HEK293 (cell line): ENCODE measurements around the gene NELL2.

Experiments
- HOXA7 ChIP-seq: sonication (generic); formaldehyde crosslinking; IDR thresholded peaks from 2 replicates; pipeline ENCODE4 v1.8.1; 2022; ENCODE audit warnings: missing genetic modification reagents, borderline replicate concordance
- HOXD13 ChIP-seq: sonication (generic); formaldehyde crosslinking; IDR thresholded peaks from 2 replicates; pipeline ENCODE4 v1.8.0; 2022; ENCODE audit warnings: missing genetic modification reagents, borderline replicate concordance
- IKZF3 ChIP-seq: fragments of 450-650 bp; IDR thresholded peaks from 2 replicates; pipeline ENCODE4 v1.5.0; 2018; ENCODE audit warnings: missing biosample characterization, mild to moderate bottlenecking, missing genetic modification characterization, moderate library complexity
- KLF7 ChIP-seq: fragments of 450-650 bp; formaldehyde crosslinking; IDR thresholded peaks from 2 replicates; pipeline ENCODE4 v1.5.1; 2016; ENCODE audit warnings: missing biosample characterization, missing genetic modification characterization, borderline replicate concordance
- MYNN ChIP-seq: fragments of 450-650 bp; formaldehyde crosslinking; IDR thresholded peaks from 2 replicates; pipeline ENCODE4 v1.5.1; 2016; ENCODE audit warnings: missing biosample characterization, missing genetic modification characterization, borderline replicate concordance
- SP2 ChIP-seq: fragments of 450-650 bp; formaldehyde crosslinking; IDR thresholded peaks from 2 replicates; pipeline ENCODE4 v1.5.1; 2016; ENCODE audit warnings: missing biosample characterization, missing genetic modification characterization
- TCF7L2 ChIP-seq: IDR thresholded peaks from 2 replicates; pipeline ENCODE4 v1.6.1; 2011; ENCODE audit warnings: low read depth, mild to moderate bottlenecking, inconsistent platforms, low read length, moderate library complexity, borderline replicate concordance
- ZBTB1 ChIP-seq: fragments of 450-650 bp; formaldehyde crosslinking; IDR thresholded peaks from 2 replicates; pipeline ENCODE4 v1.5.1; 2016; ENCODE audit warnings: missing biosample characterization, missing genetic modification characterization
- ZEB2 ChIP-seq: fragments of 450-650 bp; formaldehyde crosslinking; IDR thresholded peaks from 2 replicates; pipeline ENCODE4 v1.5.1; 2016; ENCODE audit warnings: missing biosample characterization, missing genetic modification characterization
- ZNF121 ChIP-seq: fragments of 450-650 bp; formaldehyde crosslinking; IDR thresholded peaks from 2 replicates; pipeline ENCODE4 v1.5.1; 2016; ENCODE audit warnings: missing biosample characterization, missing genetic modification characterization
- ZNF133 ChIP-seq: fragments of 450-650 bp; formaldehyde crosslinking; IDR thresholded peaks from 2 replicates; pipeline ENCODE4 v1.5.1; 2016; ENCODE audit warnings: missing biosample characterization, missing genetic modification characterization
- ZNF2 ChIP-seq: fragments of 450-650 bp; formaldehyde crosslinking; IDR thresholded peaks from 2 replicates; pipeline ENCODE4 v1.5.1; 2016; ENCODE audit warnings: missing biosample characterization, missing genetic modification characterization
- ZNF202 ChIP-seq: fragments of 450-650 bp; formaldehyde crosslinking; IDR thresholded peaks from 2 replicates; pipeline ENCODE4 v1.5.1; 2016; ENCODE audit warnings: missing biosample characterization, missing genetic modification characterization, borderline replicate concordance
- ZNF221 ChIP-seq: fragments of 450-650 bp; formaldehyde crosslinking; IDR thresholded peaks from 2 replicates; pipeline ENCODE4 v1.5.1; 2017; ENCODE audit warnings: missing biosample characterization, missing genetic modification characterization, borderline replicate concordance
- ZNF223 ChIP-seq: fragments of 450-650 bp; formaldehyde crosslinking; IDR thresholded peaks from 2 replicates; pipeline ENCODE4 v1.5.1; 2016; ENCODE audit warnings: missing biosample characterization, missing genetic modification characterization
- ZNF239 ChIP-seq: fragments of 450-650 bp; formaldehyde crosslinking; IDR thresholded peaks from 2 replicates; pipeline ENCODE4 v1.5.1; 2016; ENCODE audit warnings: missing biosample characterization, missing genetic modification characterization
- ZNF350 ChIP-seq: fragments of 450-650 bp; formaldehyde crosslinking; IDR thresholded peaks from 2 replicates; pipeline ENCODE4 v1.5.0; 2017; ENCODE audit warnings: missing biosample characterization, mild to moderate bottlenecking, missing genetic modification characterization
- ZNF37A ChIP-seq: fragments of 450-650 bp; IDR thresholded peaks from 2 replicates; pipeline ENCODE4 v1.5.1; 2018; ENCODE audit warnings: missing biosample characterization, missing genetic modification characterization
- ZNF530 ChIP-seq: fragments of 450-650 bp; formaldehyde crosslinking; IDR thresholded peaks from 2 replicates; pipeline ENCODE4 v1.5.1; 2016; ENCODE audit warnings: low read depth, missing biosample characterization, missing genetic modification characterization
- ZNF548 ChIP-seq: fragments of 450-650 bp; formaldehyde crosslinking; IDR thresholded peaks from 2 replicates; pipeline ENCODE4 v1.5.1; 2016; ENCODE audit warnings: missing biosample characterization, missing genetic modification characterization
- ZNF626 ChIP-seq: fragments of 450-650 bp; sonication (Bioruptor Pico); formaldehyde crosslinking; IDR thresholded peaks from 2 replicates; pipeline ENCODE4 v1.5.1; 2018; ENCODE audit warnings: missing biosample characterization, missing genetic modification characterization, inconsistent platforms
- ZNF76 ChIP-seq: fragments of 450-650 bp; formaldehyde crosslinking; IDR thresholded peaks from 2 replicates; pipeline ENCODE4; 2016; ENCODE audit warnings: low read depth, missing biosample characterization, missing genetic modification characterization, borderline replicate concordance
- ZNF792 ChIP-seq: fragments of 450-650 bp; formaldehyde crosslinking; IDR thresholded peaks from 2 replicates; pipeline ENCODE4 v1.5.1; 2016; ENCODE audit warnings: missing biosample characterization, missing genetic modification characterization
- ZNF837 ChIP-seq: fragments of 450-650 bp; formaldehyde crosslinking; IDR thresholded peaks from 2 replicates; pipeline ENCODE4 v1.5.1; 2016; ENCODE audit warnings: missing biosample characterization, missing genetic modification characterization
- TF ChIP-seq, protein P1 (sequence below): fragments of 450-650 bp; formaldehyde crosslinking; IDR thresholded peaks from 2 replicates; pipeline ENCODE4 v1.5.0; 2017; ENCODE audit warnings: missing biosample characterization, missing genetic modification characterization, borderline replicate concordance
- TF ChIP-seq, protein P2 (sequence below): fragments of 450-650 bp; IDR thresholded peaks from 2 replicates; pipeline ENCODE4 v1.5.1; 2018; ENCODE audit warnings: missing biosample characterization, missing genetic modification characterization
- TF ChIP-seq, protein P3 (sequence below): fragments of 450-650 bp; formaldehyde crosslinking; conservative IDR thresholded peaks from 2 replicates; pipeline ENCODE4 v1.5.1; 2016; ENCODE audit warnings: low read depth, missing biosample characterization, missing genetic modification characterization
- TF ChIP-seq, protein P4 (sequence below): fragments of 450-650 bp; formaldehyde crosslinking; IDR thresholded peaks from 2 replicates; pipeline ENCODE4 v1.5.1; 2016; ENCODE audit warnings: missing biosample characterization, missing genetic modification characterization, borderline replicate concordance

The NELL2 gene

DNA sequence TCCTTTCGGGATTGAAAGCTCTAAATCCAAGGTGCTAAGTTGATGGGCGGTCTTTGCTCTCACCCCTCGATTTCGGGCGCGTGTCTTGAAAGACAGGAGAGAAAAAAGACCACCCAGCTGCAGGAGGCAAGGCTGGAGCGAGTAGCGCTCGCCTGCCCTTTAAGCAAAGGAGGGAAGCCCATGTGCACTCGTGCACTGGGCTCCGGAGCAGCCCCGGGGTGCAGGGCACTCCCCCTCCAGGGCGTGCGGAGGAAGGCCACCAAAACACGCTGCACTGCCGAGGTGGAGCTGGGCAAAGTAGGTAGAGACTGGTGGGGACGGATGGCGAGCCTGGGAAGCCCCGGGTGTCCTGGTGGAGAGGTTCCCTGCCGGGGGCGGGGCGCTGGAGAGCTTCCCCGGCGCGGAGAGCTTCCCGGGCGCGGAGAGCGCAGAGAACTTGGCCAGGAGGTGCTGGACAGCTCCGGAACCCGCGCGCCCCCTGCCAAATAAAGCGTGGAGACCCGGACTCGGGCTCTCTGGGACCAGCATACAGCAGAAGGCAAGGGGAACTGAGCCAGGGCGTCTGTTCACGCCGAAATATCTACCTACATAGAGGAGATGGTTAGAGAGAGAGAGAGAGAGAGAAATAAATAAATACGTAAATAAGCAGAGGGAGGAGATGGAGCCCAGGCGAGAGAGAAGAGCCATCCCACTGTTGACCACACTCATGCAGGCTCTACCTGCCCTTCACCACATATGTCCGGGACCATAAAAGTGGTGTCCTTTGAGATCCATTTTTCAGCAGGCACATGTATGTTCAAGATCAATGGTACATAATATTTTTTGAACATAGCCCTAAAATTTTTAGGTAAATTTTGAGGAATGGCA is 662 bp upstream of the NELL2 start (continued):
- TF ChIP-seq, protein P1, sequence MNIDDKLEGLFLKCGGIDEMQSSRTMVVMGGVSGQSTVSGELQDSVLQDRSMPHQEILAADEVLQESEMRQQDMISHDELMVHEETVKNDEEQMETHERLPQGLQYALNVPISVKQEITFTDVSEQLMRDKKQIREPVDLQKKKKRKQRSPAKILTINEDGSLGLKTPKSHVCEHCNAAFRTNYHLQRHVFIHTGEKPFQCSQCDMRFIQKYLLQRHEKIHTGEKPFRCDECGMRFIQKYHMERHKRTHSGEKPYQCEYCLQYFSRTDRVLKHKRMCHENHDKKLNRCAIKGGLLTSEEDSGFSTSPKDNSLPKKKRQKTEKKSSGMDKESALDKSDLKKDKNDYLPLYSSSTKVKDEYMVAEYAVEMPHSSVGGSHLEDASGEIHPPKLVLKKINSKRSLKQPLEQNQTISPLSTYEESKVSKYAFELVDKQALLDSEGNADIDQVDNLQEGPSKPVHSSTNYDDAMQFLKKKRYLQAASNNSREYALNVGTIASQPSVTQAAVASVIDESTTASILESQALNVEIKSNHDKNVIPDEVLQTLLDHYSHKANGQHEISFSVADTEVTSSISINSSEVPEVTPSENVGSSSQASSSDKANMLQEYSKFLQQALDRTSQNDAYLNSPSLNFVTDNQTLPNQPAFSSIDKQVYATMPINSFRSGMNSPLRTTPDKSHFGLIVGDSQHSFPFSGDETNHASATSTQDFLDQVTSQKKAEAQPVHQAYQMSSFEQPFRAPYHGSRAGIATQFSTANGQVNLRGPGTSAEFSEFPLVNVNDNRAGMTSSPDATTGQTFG (tag by site-specific recombination), result no peak
- no peak for TF ChIP-seq KLF7 (tag by site-specific recombination)
- no peak for TF ChIP-seq ZNF792 (tag by site-specific recombination)
- peak; percentile 6; the same call in 1 of the 2 replicates for TF ChIP-seq IKZF3 (tag by site-specific recombination)
- peak; percentile 71 for TF ChIP-seq SP2 (tag by site-specific recombination)
- TF ChIP-seq ZNF530 (tag by site-specific recombination), result no peak
- no peak for TF ChIP-seq ZNF133
- TF ChIP-seq ZNF37A, result no peak
- TF ChIP-seq ZNF837 (tag by site-specific recombination), result 0 out of 2 replicates have a peak, but pooled peaks have one; percentile 23
- TF ChIP-seq, protein P2, sequence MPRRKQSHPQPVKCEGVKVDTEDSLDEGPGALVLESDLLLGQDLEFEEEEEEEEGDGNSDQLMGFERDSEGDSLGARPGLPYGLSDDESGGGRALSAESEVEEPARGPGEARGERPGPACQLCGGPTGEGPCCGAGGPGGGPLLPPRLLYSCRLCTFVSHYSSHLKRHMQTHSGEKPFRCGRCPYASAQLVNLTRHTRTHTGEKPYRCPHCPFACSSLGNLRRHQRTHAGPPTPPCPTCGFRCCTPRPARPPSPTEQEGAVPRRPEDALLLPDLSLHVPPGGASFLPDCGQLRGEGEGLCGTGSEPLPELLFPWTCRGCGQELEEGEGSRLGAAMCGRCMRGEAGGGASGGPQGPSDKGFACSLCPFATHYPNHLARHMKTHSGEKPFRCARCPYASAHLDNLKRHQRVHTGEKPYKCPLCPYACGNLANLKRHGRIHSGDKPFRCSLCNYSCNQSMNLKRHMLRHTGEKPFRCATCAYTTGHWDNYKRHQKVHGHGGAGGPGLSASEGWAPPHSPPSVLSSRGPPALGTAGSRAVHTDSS (tag by site-specific recombination), result no peak
- TF ChIP-seq ZNF2, result peak; percentile 83
- TF ChIP-seq HOXD13 (CRISPR knock-in tag), result no peak
- TF ChIP-seq ZNF239 (tag by site-specific recombination), result no peak
- peak; percentile 52; the same call in 1 of the 2 replicates for TF ChIP-seq ZEB2 (tag by site-specific recombination)
- TF ChIP-seq, protein P3, sequence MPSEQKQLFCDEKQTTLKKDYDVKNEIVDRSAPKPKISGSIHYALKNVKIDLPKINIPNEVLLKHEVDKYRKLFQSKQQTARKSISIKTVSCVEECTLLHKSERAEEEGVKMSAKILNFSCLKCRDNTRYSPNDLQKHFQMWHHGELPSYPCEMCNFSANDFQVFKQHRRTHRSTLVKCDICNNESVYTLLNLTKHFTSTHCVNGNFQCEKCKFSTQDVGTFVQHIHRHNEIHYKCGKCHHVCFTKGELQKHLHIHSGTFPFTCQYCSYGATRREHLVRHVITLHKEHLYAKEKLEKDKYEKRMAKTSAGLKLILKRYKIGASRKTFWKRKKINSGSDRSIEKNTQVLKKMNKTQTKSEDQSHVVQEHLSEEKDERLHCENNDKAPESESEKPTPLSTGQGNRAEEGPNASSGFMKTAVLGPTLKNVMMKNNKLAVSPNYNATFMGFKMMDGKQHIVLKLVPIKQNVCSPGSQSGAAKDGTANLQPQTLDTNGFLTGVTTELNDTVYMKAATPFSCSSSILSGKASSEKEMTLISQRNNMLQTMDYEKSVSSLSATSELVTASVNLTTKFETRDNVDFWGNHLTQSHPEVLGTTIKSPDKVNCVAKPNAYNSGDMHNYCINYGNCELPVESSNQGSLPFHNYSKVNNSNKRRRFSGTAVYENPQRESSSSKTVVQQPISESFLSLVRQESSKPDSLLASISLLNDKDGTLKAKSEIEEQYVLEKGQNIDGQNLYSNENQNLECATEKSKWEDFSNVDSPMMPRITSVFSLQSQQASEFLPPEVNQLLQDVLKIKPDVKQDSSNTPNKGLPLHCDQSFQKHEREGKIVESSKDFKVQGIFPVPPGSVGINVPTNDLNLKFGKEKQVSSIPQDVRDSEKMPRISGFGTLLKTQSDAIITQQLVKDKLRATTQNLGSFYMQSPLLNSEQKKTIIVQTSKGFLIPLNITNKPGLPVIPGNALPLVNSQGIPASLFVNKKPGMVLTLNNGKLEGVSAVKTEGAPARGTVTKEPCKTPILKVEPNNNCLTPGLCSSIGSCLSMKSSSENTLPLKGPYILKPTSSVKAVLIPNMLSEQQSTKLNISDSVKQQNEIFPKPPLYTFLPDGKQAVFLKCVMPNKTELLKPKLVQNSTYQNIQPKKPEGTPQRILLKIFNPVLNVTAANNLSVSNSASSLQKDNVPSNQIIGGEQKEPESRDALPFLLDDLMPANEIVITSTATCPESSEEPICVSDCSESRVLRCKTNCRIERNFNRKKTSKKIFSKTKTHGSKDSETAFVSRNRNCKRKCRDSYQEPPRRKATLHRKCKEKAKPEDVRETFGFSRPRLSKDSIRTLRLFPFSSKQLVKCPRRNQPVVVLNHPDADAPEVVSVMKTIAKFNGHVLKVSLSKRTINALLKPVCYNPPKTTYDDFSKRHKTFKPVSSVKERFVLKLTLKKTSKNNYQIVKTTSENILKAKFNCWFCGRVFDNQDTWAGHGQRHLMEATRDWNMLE, result no peak
- no peak for TF ChIP-seq HOXA7 (CRISPR knock-in tag)
- no peak for TF ChIP-seq MYNN
- TF ChIP-seq ZNF223 (tag by site-specific recombination), result no peak
- peak; percentile 58; the same call in 1 of the 2 replicates for TF ChIP-seq ZNF76 (tag by site-specific recombination)
- no peak for TF ChIP-seq ZNF202 (tag by site-specific recombination)
- no peak for TF ChIP-seq ZNF548 (tag by site-specific recombination)
- no peak for TF ChIP-seq TCF7L2
- TF ChIP-seq ZNF221 (tag by site-specific recombination), result no peak
- TF ChIP-seq ZNF626 (tag by site-specific recombination), result no peak
- TF ChIP-seq ZBTB1 (tag by site-specific recombination), result no peak
- no peak for TF ChIP-seq ZNF350
- no peak for TF ChIP-seq ZNF121
- TF ChIP-seq, protein P4, sequence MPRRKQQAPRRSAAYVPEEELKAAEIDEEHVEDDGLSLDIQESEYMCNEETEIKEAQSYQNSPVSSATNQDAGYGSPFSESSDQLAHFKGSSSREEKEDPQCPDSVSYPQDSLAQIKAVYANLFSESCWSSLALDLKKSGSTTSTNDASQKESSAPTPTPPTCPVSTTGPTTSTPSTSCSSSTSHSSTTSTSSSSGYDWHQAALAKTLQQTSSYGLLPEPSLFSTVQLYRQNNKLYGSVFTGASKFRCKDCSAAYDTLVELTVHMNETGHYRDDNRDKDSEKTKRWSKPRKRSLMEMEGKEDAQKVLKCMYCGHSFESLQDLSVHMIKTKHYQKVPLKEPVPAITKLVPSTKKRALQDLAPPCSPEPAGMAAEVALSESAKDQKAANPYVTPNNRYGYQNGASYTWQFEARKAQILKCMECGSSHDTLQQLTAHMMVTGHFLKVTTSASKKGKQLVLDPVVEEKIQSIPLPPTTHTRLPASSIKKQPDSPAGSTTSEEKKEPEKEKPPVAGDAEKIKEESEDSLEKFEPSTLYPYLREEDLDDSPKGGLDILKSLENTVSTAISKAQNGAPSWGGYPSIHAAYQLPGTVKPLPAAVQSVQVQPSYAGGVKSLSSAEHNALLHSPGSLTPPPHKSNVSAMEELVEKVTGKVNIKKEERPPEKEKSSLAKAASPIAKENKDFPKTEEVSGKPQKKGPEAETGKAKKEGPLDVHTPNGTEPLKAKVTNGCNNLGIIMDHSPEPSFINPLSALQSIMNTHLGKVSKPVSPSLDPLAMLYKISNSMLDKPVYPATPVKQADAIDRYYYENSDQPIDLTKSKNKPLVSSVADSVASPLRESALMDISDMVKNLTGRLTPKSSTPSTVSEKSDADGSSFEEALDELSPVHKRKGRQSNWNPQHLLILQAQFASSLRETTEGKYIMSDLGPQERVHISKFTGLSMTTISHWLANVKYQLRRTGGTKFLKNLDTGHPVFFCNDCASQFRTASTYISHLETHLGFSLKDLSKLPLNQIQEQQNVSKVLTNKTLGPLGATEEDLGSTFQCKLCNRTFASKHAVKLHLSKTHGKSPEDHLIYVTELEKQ, result no peak
